ENCODE measurements around the gene FSTL4.

- no peak for TF ChIP-seq CTCF (IDR thresholded peaks at IDR 0.05; ENCODE audit: poor library complexity)
- TF ChIP-seq EZH2 (IDR thresholded peaks at IDR 0.05; ENCODE audit: borderline replicate concordance) = no peak
These were observed 137.3 kb downstream of the FSTL4 start for GRCh38 chr5:133474851-133475590.
